ENCODE results near the gene GTF2F1.

DNA sequence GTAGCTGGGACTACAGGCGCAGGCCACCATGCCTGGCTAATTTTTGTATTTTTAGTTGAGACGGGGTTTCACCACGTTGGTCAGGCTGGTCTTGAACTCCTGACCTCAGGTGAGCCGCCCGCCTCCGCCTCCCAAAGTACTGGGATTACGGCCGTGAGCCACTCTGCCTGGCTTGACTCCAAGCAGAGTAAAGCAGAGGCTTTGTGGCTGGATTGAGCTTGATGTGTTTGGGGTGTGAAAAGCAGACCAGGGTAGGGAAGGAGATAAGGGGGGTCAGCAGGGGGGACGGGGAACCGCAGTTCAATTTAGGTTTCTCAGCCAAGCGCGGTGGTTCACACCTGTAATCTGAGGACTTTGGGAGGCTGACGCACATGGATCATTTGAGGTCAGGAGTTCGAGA lies 35.8 kb downstream of the GTF2F1 start:
- TF ChIP-seq EP300 (IDR thresholded peaks at IDR 0.05) (no peak), POLR2A (IDR thresholded peaks at IDR 0.05) (no peak)

Measured in suprapubic skin (tissue), 2 donors.